ENCODE measurements around the gene HOXA13.

Gene HOXA13

DNA sequence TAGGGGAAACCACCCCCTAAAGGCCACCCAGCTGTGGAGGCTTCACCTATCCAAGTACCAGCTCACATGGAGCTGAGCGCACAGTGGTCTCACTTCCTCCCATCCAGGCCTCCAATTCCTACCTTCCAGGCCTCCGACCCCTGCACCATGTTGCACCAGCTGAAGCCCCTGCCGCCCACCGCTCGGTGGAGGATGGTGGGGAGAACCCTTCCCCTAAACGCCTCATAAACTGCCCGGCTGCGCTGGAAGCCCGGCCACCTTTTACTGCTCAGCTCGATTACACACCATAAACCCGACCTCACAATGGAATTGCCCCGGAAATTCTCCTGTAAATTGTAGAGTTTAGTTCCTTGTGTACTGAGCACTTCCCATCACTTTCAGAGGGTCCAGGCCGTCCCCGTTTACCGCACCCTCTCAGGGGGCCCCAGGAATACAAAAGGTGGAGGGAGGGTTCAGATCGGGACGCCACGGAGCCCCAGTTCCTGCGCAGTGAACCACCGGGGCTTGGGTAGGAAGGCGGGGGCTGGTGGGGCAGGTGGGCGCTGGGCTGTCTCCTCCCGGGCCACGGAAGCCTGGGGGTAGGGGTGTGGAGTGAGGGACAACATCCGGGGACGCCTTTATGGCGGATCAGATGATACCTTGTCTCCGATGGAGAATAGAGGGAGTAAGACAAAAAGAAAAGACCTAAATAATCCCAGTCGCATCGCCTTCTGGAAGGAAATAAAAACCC lies 42.0 kb downstream of the HOXA13 start:
- no peak for DNase-seq

DNA sequence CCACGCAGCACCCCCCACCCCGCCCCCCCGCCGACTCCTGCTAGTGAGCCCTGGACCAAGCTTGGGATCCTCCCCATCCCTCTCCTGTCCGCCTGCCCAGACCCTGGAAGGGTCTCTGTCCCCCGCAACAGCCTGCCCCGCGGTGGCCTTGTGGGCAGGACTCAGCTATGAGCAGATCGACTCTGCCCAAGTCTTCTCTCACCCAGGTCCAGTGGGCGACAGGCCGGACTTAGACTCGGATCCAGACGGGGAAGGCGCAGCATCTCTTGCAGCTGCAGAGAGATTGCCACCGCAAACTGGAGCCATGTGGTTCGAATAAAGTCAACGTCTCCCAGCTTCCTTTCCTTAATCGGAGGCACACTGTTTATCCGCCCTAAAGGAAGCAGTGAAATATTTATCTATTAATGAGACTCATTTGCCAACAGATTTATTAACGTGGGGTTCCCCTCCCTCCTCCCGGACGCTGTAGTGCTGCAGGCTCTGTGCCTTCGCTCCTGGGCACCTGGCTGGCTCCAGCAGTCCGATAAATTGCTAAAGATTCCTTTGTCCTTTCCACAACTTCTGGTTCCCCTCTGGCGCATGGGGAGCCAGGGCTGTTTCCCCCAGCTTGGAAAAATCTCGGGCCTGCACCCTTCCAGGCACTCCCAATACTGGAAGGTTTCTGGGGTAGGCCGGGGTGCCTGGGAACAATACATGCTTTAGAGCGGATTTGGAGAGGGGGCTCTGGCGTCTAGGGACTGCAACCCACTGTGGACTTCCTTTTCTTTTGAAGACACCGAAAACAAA lies 42.8 kb downstream of the HOXA13 start:
- no peak for DNase-seq

DNA sequence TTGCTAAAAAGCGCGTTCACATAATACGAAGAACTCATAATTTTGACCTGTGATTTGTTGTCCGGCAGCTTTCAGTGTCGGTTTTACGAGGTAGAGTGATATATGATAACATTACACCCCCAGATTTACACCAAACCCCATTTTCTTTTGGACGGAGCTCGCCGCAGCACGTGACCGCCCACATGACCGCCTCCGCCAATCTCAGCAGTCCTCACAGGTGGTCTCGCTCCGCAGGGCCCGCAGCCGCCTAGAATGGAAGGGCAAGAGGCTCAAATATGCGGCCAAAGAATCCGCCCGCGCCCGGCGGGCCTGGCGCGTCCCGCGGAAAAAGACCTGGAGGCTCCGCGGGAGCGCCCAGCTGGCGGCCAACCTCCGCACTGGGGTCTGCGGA lies 43.4 kb downstream of the HOXA13 start, which contains the start of gene HOXA7:
Gene HOXA7 (minus strand): TSS at position 168 of the 391 bp plus-strand sequence. CDS start 130 bp downstream, at position 38.
- no peak for DNase-seq

DNA sequence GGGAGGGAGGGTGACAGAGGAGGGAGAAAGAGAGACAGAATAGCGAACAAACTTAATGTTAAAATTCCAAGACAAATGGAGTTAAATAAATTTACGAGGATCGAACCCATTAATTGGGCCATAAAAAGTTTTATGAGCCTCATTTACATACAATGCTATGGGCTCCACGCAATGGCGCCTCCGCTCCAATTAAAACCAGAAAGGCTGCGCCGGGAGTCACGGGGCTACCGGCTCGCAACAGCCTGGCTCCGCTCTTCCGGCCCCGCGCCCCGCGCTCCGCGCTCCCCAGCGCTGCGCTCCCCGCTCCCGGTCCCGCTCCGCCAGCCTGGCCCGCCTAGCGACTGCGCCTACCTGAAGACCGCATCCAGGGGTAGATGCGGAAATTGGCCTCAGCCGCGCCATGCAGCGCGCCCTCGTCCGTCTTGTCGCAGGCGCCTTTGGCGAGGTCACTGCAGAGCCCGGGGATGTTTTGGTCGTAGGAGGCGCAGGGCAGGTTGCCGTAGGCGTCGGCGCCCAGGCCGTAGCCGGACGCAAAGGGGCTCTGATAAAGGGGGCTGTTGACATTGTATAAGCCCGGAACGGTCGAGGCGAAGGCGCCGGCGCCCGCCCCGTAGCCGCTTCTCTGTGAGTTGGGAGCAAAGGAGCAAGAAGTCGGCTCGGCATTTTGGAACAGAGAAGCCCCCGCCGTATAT lies 43.9 kb downstream of the HOXA13 start:
- no peak for DNase-seq

DNA sequence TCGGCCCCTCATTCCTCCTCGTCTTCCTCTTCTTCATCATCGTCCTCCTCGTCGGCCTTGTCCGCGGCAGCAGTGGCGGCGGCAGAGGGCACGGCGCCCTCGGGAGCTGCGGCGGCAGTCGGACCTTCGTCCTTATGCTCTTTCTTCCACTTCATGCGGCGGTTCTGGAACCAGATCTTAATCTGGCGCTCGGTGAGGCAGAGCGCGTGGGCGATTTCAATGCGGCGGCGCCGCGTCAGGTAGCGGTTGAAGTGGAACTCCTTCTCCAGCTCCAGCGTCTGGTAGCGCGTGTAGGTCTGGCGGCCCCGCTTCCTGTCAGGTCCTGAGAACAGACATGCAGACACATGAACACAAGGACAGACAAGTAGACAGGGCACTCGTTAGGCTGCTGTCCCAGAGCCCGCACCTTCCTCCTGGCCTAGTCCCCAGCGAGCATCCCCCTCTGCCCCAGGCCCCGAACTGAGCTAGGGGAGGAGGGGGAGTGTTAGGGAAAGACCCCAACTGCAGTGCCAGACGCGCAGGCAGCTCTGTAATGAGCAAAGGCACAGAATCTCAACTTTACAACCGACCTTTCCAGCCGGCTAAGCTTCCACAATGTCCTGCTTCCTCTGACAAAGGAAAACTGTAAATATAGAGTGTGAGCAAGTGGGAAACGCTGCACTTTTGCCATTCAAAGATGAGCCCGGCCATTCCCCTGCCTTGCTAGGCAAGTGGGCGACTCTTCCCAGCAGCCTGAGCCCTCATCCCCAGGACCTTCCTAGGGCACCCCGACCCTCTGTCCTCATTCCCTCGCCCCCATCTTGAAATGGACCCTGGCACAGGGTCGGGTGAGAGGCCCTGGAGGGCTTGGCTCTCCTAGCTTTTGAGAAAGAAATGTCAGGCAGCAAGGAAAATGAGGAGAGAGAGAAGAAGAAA lies 44.7 kb downstream of the HOXA13 start:
- no peak for DNase-seq

DNA sequence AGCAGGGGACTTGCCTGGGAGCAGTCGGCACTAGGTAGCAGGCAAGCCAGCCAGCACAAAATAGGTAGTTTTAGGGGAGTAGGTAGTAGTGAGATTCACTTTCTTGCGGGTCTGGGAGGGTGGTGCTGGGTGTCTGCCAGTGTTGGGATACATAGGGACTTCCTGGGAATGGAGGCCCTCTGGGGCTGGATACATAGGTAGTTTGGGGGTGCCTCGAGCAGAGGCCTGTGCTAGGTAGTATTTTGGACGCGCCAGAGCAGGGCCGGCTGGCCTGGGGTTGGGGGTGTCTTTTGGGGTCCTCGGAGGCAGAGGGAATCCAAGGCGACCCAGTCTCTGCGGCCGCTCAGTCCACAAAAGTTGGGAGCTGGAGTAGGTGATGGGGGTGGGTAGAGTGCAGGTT lies 45.5 kb downstream of the HOXA13 start:
- DNase-seq, result no peak

DNA sequence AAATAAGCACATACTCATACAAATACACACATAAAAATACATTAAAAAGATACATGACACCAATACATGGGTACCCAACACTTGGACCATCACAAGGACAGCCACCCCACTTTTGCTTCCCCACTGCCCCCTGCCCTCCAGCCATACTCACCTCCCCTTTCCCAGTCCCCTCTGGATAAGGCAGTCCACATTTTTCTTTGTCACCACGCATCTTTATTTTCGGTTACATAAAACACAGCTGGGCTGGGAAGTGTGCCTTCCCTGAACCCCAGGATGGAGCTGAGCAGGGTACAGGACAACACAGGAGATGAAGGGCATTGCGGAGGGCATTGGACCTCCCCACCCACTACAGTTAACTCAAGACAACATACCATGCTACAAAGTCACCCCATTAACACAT lies 46.4 kb downstream of the HOXA13 start:
- DNase-seq, result no peak

DNA sequence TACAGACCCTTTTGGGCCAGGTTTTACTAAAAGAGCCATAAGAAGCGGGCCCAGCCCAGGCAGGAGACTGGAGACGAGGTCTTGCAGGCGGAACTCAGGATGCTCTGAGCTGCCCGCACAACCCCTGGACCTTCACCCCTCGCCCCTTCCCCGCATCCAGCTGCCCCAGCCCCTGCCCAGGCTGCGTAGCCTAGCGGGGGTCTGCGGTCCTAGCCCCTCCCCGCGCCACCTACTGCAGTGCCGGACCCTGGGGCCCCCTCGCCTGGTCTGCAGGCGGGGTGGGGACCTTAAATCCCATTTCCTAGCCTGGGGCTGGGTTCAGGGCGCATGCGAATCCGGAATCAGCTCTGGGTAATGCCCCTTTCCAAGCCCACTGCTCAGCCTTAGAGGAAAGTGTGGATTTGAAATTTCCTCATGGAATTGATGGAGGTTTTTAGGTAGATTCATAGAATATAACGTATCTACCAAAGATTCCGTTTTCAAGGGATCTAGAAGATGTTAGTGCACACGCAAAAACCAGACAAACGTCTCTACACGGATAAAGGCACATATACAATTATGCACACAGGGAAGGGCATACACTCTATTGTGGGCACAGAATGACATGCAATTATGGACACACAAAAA lies 47.0 kb downstream of the HOXA13 start:
- DNase-seq, result no peak

DNA sequence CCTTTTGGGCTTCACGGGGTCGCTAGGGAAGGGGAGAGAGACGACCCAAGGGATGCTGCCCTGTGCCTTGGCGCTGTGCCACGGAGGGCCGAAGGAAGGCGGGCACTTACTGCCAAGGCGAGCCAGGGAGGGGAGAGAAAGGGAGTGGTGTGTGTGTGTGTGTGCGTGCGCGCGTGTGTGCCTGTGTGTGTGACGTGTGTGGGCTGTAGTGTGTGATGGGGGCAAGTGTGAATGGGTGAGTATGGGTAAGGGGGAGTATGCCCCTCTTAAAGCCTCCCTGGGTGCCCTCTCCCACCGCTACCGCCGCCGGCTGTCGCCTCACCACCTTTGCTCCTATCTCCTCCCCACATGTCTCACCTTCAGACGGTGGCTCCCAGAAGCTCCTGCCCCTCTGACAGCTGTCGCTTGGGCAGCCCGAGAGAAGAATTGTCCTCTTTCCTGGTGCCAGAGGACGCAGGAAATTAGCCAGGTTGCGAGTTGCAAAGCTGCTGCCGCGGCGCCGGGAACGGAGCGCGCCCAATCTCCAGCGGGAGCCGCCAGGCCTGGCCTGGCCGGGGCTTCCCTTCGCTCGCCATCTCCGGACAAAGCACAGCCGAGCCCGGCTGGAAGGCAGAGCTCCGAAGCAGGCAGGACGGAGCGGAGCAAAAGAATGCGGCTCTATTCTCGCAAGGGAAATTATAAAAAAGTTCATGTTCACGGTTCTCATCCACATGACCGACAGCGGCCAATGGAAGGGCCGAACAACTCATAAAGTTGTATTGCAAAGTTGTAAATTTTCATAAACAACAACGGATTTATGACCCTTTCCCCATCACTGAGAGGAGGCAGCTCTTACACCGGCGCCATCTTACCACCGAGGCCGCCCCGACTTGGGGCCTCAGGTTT lies 47.7 kb downstream of the HOXA13 start, which contains the start of gene HOXA3:
Gene HOXA3 (minus strand): TSS at position 653 of the 885 bp plus-strand sequence. CDS start 41,943 bp downstream, outside the sequence.
- no peak for DNase-seq

DNA sequence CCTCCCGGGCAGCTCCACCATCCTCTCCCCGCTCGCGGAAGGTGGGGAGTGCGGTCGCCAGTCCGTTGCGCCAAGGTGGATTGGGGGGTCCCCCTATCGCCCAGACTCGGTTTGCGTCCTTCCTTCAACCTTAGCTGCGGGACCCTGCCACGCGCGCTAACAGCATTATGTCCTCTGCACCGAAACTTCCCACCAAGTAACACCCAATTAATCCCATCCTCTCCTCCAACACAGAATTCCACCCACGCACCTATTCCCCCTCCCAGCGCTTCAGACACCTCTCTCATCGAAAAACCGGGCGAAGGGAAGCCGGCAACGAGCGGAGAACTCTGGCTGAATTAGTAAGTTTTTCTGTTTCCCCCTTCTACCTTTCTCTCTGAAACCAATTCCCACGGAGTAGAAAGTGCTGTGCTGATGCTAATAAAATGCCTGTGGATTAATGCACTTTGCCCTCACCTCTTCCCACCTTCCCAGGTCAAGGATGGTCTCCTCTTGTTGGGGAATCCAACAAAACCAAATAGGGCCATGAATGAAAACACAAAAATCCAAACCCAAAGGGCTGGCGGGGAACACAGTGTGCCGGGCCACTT lies 48.5 kb downstream of the HOXA13 start:
- DNase-seq, result no peak

DNA sequence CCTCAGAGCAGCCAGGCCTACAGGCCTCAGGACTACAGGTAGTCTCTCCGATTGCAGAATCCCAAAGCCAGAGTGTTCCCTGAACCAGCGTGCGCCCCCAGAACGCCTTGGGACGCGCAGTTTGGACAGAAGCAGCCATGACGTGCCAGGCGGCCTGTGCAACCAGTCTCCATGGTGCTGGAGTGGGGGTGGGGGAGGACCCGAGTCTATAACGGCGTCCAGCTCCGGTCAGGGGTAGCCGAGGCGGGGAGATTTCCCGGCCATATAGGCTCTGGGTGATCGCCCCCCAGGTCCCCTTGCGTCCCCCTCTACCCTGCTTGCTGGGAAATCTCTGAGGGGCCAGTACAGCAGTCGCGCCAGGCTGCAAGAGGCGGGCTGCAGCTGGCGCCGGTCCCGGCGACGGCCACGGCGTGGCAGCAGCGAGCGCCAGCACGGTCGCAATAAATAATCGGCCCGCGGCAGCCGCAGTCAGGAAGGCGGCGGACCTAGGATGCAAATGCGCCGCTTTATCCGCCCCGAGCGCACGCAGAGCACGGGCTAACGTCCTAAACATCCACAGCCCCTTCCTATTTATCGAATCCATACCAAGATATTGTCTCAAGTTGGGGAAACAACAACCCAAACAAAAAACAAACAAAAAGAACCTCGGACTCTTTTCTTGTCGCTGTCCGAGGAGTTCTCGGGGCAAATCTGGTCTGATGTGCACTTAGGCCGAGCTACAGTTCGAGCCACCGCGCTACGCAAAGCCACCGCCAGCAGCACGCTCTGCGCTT lies 49.1 kb downstream of the HOXA13 start:
- peak; percentile 5 for DNase-seq

DNA sequence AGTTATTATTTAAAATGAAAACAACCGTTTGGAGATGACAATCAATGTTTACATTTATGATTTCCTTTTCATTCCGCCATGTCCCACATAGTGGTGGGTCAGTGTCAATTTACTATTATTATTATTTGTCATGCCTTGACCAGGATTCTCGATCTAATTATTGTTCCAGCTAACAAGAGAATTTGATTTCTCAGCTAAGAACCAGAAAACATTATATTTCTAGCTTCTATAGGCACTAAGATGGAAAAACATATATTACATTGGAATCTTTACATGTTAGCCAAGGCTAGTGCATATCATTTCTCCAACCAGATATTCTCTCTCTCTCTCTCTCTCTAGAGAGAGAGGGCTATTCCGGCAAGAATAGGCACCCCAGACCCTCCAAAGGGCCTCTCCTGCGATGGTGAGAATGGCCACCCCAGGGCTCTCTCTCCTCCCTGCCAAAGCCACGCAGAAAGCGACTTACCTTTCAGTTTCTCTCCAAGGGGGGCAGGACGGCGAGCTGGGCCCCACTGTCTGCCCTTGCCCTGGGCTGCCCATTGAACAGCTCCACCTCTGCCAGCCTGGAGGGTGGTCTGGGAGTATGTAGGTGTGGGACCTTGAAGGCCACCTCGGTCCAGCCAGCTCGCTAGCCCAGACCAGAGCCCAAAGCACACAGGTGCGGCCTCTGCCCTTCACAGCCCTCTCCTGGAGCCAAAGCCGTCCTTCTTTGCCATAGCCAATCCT lies 49.9 kb downstream of the HOXA13 start:
- no peak for DNase-seq

DNA sequence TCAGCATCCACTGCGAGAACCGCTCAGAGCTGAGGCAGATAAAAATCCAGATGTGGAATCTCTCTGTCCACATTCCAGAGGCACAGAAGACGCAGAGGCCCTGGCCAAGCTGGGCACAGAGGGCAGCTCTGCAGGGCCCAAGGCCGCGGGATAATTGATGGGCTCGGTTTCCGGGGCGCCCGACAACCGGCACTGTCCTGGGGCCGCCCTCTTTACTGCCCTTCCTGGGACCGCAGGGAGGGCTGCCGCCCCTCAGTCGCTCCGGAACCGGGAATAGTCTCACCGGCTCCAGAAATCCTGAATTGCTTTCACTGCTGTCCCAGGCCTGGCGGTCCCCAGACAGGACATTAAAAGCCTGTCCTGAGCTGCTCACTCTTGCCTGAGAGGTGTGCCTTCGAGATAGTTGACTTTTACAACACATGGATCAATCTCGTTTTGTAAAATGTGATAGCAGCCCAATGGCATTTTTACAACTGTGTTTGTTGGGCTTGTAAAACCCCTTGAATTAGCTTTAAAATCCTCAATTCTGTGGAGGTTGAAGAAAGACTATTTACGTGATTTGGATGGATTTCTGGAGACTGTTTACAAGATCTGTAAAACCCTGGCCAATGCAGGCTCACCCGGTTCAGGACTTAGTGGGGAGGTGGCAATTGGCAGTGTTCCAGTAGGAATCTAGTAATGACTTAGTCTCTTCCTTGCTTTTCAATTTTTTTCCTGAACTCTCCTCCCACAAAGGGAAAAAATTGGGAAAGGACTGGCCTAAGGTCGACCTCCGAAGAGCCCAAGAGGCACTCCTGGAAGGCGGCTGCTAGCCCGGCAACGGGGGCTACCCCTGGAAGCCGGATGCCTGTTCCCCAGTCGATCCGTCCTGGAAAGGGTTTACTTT lies 50.9 kb downstream of the HOXA13 start:
- no peak for DNase-seq

DNA sequence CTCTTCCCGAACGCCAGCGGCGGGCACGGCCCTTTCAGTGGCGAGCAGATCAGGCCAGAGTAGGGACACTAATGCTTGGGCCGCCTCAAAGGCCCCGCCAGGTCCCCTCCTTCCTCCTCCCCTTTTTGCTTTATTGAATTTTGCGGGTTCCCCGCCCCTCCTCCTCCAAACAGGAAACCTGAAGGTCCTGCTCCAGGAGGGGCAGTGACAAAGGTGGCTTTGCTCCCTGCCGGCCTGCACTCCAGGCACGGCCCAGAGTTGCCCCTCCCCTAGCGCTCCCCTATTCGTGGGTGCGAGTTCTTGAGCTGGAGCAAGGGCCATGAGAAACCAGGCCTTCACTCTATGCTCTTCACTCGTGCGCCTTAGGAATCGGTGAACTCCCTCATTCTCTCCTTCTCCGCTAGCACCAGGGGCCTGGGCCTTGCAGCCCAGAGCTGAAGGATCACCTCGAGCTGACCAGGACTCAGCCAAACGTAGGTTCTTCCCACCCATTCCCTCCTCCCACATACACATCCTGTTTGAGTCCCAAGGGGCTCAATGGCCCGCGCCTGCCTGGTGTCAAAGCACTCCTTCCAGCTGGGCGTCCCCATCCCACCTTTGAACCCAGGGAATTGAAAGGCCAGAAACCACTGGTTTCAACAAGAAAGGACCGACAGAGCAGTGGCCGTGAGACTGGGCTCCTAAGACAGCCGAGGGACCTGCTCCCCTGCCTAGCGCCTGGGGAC lies 51.7 kb downstream of the HOXA13 start:
- no peak for DNase-seq

DNA sequence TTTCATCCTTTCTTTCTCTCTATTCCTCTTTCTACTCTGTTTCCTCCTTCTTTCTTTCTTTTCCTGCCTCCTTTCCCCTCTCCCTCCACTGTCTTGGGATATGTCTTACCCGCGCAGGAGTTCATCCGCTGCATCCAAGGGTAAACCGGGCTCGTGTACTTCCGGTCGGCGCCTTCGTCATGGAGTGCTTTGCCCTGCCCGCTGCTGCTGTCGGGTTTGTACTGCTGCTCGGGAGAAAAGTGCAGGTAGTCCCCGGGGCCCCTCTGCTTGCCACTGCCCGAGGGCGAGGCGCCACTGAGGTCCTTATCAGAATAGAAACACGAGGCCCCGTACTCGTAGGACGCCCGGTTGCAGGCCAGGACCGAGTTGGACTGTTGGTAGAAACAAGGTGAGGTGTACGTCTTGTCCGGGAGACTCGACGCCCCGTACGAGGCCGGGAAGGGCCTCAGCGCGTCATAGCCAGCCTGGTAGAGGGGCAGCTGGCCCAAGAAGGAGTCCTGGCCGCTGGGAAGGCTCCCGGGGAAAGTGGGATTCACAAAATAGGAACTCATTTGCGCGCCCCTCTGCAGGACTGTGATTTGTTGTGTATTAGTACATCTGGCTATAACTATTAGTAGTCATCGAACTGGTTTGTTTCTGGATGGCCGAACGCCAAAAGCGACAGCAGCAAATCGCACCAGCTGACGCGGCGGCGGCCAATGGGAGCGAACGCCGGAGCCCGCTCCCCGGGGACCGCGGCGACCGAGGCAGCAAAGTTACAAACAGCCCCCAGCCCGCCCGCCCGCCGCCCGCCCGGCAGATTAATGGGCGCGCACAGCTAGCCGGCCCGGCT lies 52.5 kb downstream of the HOXA13 start, which contains the start of gene HOXA6:
Gene HOXA6 (minus strand): TSS at position 576 of the 832 bp plus-strand sequence. CDS start 25 bp downstream, at position 551.
- no peak for DNase-seq
